ENCODE results near the gene CFAP68.

CFAP68 gene, protein sequence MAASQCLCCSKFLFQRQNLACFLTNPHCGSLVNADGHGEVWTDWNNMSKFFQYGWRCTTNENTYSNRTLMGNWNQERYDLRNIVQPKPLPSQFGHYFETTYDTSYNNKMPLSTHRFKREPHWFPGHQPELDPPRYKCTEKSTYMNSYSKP

DNA sequence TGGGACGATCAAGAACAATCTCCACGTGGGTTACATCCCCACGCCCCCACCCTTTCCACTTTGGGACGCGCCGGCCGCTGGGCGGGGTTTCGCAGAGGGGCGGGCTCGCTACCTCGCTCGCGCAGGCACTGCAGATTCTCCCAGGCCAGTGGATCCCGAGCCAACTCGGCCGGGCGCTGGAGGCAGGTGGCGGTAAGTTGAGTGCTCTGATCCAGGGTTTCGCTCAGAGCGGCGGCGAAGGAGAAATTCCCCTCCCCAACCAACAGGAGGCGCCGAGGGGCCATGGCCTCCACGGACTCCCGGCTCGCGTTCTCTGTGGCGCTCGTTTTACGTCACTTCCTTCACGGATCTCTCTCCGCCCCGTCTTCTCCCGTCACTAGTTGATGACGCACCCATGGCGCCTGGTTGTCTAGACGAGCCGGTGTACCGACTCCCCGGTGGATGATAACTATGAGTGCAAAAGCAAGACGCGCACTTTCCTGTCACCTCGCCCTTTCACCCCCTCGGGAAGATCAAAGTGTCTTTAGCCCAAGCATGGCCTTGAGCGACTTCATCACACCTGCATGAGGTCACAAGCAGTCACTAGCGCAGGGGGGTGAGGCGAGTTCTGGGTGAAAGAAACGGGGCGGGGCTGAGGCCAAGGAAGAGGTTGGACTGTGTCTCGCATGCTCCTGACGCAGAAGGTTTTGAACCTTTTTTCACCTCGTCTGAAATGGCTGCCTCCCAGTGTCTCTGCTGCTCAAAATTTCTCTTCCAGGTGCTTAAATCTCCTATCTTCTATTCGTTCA is at the start of gene CFAP68, which contains the start of gene FDXACB1:
CFAP68 (plus strand) TSS at position 693 of the 788 bp plus-strand sequence; CDS start at position 713, 20 bp downstream.
FDXACB1 (minus strand) TSS at position 317 of the 788 bp plus-strand sequence; CDS start at position 284, 33 bp downstream.
- Histone ChIP-seq H3K4me3 (ENCODE audit: low read depth, low read length) (peak within 1 kb of the TSS; percentile 69), H3K79me2 (no peaks in the 10 kb centered on the region), H3K9me3 (ENCODE audit: control insufficient read depth, low read length) (no peaks in the 10 kb centered on the region), H3K36me3 (ENCODE audit: control insufficient read depth, insufficient read depth, low read length) (no peaks in the 10 kb centered on the region), H3K27me3 (ENCODE audit: control insufficient read depth, insufficient read depth, low read length) (no peaks in the 10 kb centered on the region), H3K9ac (peak within 1 kb of the TSS; percentile 29), H3K4me1 (no peaks in the 10 kb centered on the region), H3K27ac (peak within 1 kb of the TSS; percentile 100), H3K4me2 (ENCODE audit: low read length) (peak within 1 kb of the TSS; percentile 70), H2AFZ (peak within 1 kb of the TSS; percentile 91)
- TF ChIP-seq, protein P1, sequence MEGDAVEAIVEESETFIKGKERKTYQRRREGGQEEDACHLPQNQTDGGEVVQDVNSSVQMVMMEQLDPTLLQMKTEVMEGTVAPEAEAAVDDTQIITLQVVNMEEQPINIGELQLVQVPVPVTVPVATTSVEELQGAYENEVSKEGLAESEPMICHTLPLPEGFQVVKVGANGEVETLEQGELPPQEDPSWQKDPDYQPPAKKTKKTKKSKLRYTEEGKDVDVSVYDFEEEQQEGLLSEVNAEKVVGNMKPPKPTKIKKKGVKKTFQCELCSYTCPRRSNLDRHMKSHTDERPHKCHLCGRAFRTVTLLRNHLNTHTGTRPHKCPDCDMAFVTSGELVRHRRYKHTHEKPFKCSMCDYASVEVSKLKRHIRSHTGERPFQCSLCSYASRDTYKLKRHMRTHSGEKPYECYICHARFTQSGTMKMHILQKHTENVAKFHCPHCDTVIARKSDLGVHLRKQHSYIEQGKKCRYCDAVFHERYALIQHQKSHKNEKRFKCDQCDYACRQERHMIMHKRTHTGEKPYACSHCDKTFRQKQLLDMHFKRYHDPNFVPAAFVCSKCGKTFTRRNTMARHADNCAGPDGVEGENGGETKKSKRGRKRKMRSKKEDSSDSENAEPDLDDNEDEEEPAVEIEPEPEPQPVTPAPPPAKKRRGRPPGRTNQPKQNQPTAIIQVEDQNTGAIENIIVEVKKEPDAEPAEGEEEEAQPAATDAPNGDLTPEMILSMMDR (IDR thresholded peaks at IDR 0.05) = peak; percentile 91

DNA sequence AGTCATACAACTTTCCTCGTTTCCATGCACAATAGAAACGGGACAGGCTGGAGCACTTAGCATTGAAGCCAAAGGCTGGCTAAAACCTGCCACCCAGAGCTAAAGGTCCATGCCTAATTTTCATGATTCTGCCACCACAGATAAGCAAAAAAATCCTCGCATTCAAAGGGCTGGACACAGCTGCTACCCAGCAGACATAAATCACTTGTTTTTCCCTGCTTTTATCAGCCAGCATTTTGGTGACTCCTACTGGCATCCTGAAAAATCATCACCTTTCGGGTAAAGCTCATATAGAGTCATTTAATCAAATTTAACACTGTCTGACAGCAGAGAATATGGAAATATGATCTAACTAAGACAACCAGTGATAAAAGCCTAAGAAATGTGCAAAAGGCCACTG is 45.8 kb upstream of the CFAP68 start:
- H3K36me3 ChIP-seq (ENCODE audit: control insufficient read depth, insufficient read depth, low read length) = no peaks in the 10 kb centered on the region
- no peak overlapping the region for H3K4me3 ChIP-seq (ENCODE audit: low read depth, low read length)
- H3K9ac ChIP-seq = no peak overlapping the region
- no peak overlapping the region for H2AFZ ChIP-seq
- no peaks in the 10 kb centered on the region for H3K9me3 ChIP-seq (ENCODE audit: control insufficient read depth, low read length)
- no peak overlapping the region for H3K27ac ChIP-seq
- no peaks in the 10 kb centered on the region for H3K27me3 ChIP-seq (ENCODE audit: control insufficient read depth, insufficient read depth, low read length)
- TF ChIP-seq, protein P1 (IDR thresholded peaks at IDR 0.05) = no peak
- no peaks in the 10 kb centered on the region for H3K79me2 ChIP-seq
- H3K4me1 ChIP-seq = no peaks in the 10 kb centered on the region
- H3K4me2 ChIP-seq (ENCODE audit: low read length) = no peak overlapping the region

DNA sequence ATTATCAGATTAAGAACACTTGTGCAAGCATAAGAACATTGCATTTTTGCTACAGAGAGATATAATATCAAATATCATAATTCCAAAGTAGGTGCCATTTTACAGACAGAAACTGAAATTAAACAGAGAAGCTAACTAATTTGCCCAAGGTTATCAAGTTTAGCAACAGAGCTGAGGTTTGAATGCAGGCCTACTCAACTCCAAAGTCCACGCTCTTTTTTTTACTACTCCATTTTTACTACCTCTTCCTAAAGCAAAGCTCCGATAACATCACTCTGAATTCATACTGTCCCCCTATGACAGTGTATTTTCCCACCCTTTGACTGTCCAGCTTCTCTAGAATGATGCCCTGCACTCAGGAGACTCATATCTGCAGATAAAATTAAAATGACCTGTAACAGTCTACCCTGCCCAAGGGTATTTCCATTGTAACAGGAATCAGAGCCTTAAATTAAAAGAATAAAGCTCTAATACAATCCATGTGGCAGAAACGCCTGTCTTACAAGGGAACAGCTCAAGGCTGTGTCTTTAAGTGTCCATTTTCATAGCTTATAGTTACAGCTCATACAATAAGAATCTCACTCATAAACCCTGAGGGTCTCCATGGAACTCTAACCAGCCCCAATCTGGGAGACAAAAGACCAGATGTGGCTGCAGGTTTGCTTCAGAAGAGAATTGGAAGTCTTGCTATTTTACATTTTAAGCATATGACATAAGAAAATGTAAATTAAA is 44.7 kb upstream of the CFAP68 start:
- H3K4me1 ChIP-seq = no peaks in the 10 kb centered on the region
- H3K27ac ChIP-seq = no peak overlapping the region
- no peaks in the 10 kb centered on the region for H3K9me3 ChIP-seq (ENCODE audit: control insufficient read depth, low read length)
- H2AFZ ChIP-seq = no peak overlapping the region
- TF ChIP-seq, protein P1 (IDR thresholded peaks at IDR 0.05) = no peak
- H3K4me3 ChIP-seq (ENCODE audit: low read depth, low read length) = no peak overlapping the region
- no peak overlapping the region for H3K9ac ChIP-seq
- no peaks in the 10 kb centered on the region for H3K79me2 ChIP-seq
- H3K27me3 ChIP-seq (ENCODE audit: control insufficient read depth, insufficient read depth, low read length) = no peaks in the 10 kb centered on the region
- H3K4me2 ChIP-seq (ENCODE audit: low read length) = no peak overlapping the region
- H3K36me3 ChIP-seq (ENCODE audit: control insufficient read depth, insufficient read depth, low read length) = no peaks in the 10 kb centered on the region

DNA sequence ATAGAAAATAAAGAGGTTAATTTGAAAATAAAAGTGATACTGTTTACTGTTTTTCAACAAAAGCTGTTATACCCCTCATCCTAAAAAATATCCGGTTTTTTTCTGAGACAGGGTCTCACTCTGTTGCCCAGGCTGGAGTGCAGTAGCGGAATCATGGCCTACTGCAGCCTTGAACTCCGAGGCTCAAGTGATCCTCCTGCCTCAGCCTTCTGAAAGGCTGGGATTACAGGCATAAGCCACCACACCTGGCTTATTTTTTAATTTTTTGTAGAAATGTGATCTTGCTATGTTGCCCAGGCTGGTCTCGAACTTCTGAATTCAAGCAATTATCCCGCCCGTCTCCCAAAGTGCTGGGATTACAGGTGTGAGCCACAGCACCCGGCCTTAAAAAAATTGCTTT is 43.7 kb upstream of the CFAP68 start:
- Histone ChIP-seq H3K27ac (no peak overlapping the region), H3K4me3 (ENCODE audit: low read depth, low read length) (no peak overlapping the region), H3K9ac (no peak overlapping the region), H3K4me2 (ENCODE audit: low read length) (no peak overlapping the region), H3K9me3 (ENCODE audit: control insufficient read depth, low read length) (no peaks in the 10 kb centered on the region), H3K36me3 (ENCODE audit: control insufficient read depth, insufficient read depth, low read length) (no peaks in the 10 kb centered on the region), H3K79me2 (no peaks in the 10 kb centered on the region), H3K4me1 (no peaks in the 10 kb centered on the region), H2AFZ (no peak overlapping the region), H3K27me3 (ENCODE audit: control insufficient read depth, insufficient read depth, low read length) (no peaks in the 10 kb centered on the region)
- TF ChIP-seq, protein P1 (IDR thresholded peaks at IDR 0.05) = no peak

Measured in parathyroid adenoma (tissue), 2 donors.